Hepatocyte (in vitro differentiated cells): ENCODE results near the gene MSI2. TPM values are rescaled to one million over a fixed set of nuclear protein-coding genes. Genes with fewer than 3 reads are reported as not detected.

ENCODE experiments used
- DNase-seq: peaks from one replicate; pipeline ENCODE4 v3.0.0-alpha.2; 2016; ENCODE audit warnings: low spot score
- H2AFZ ChIP-seq: fragments of 200-600 bp; sonication (generic); 2 replicates; pipeline ENCODE4 v1.6.0; 2016; ENCODE audit warnings: antibody characterized with exemption, mild to moderate bottlenecking
- H3K27ac ChIP-seq: fragments of 200-600 bp; sonication (generic); 2 replicates; pipeline ENCODE4 v1.5.1; 2016; ENCODE audit warnings: mild to moderate bottlenecking
- H3K27me3 ChIP-seq: fragments of 200-600 bp; sonication (generic); 2 replicates; pipeline ENCODE4 v1.6.1; 2016
- H3K36me3 ChIP-seq: fragments of 200-600 bp; sonication (generic); replicated peaks from 2 replicates; pipeline ENCODE4 v1.5.1; 2016; ENCODE audit warnings: low read depth; ENCODE audit not compliant: insufficient read depth
- H3K4me1 ChIP-seq: fragments of 200-600 bp; sonication (generic); 2 replicates; pipeline ENCODE4 v1.5.1; 2016; ENCODE audit warnings: mild to moderate bottlenecking, moderate library complexity; ENCODE audit not compliant: insufficient read depth
- H3K4me2 ChIP-seq: fragments of 200-600 bp; sonication (generic); 2 replicates; pipeline ENCODE4 v1.6.0; 2016
- H3K4me3 ChIP-seq: fragments of 200-600 bp; sonication (generic); 2 replicates; pipeline ENCODE4 v1.5.1; 2016; ENCODE audit warnings: mild to moderate bottlenecking
- H3K79me2 ChIP-seq: fragments of 200-600 bp; sonication (generic); 2 replicates; pipeline ENCODE4 v1.6.0; 2017; ENCODE audit warnings: mild to moderate bottlenecking
- H3K9me2 ChIP-seq: fragments of 200-600 bp; sonication (generic); replicated peaks from 2 replicates; pipeline ENCODE4 v1.6.0; 2017; ENCODE audit warnings: mild to moderate bottlenecking; ENCODE audit not compliant: insufficient read depth
- H3K9me3 ChIP-seq: fragments of 200-600 bp; sonication (generic); 2 replicates; pipeline ENCODE4 v1.5.1; 2016; ENCODE audit warnings: low read depth, mild to moderate bottlenecking
- H4K20me1 ChIP-seq: fragments of 200-600 bp; sonication (generic); 2 replicates; pipeline ENCODE4 v1.6.0; 2016; ENCODE audit warnings: mild to moderate bottlenecking; ENCODE audit not compliant: insufficient read depth, poor library complexity, severe bottlenecking
- EZH2 ChIP-seq: fragments of 200-600 bp; sonication (generic); IDR thresholded peaks from 2 replicates; pipeline ENCODE4 v1.6.1; 2016; ENCODE audit warnings: antibody characterized with exemption, mild to moderate bottlenecking, borderline replicate concordance
- EZH2phosphoT487 ChIP-seq: fragments of 200-600 bp; sonication (generic); IDR thresholded peaks from one replicate; pipeline ENCODE4 v1.6.1; 2018; ENCODE audit warnings: antibody characterized with exemption, mild to moderate bottlenecking, low read depth, moderate library complexity; ENCODE audit not compliant: unreplicated experiment, severe bottlenecking
- WGBS: methylation state at CpG from one replicate; pipeline ENCODE4 v1.1.6; 2016; ENCODE audit warnings: low lambda C conversion rate; ENCODE audit errors: missing lambda C conversion rate; 5-methylcytosine and 5-hydroxymethylcytosine counted together
- polyA plus RNA-seq: library from polyadenylated mRNA; unstranded; fragments of >200 nt; fragmentation: Nextera tagmentation; extraction: Ambion mirVana; gene quantifications from 2 replicates; pipeline ENCODE4 v1.2.1, GENCODE V29; 2016
- total RNA-seq: library from RNA; depleted of rRNA; stranded (reverse); fragments of >200 nt; gene quantifications from 2 replicates; pipeline ENCODE4 v1.2.3, GENCODE V29; 2014
- TF ChIP-seq, protein P1 (sequence below): fragments of 200-600 bp; sonication (generic); IDR thresholded peaks from 2 replicates; pipeline ENCODE4 v1.5.1; 2016; ENCODE audit warnings: antibody characterized with exemption, mild to moderate bottlenecking; ENCODE audit not compliant: poor library complexity

MSI2 gene
- total and polyA plus RNA-seq, 2 experiments from 2014 or later, result 16.1 to 60.6 TPM

DNA sequence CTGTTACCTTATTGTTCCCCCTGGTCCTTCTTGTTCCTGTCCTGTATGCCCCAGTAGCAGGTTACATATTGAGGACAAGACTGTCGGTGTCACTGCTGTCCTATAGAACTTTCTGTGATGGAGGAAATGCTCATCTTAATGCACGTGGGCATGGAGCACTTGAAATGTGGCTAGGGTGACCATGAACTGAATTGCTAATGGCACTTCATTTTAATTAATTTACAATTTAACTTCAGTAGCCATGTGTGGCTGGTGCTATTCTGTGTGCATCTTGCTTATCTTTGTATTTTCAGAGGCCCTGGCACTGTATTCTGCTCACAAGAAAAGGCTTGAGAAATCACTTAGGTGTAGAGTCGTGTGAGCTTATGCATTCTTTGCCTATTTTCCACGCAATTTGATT is 125.2 kb downstream of the MSI2 start:
- WGBS, result 98% methylated on average over 4 of the region's 4 CpGs
- H3K36me3 ChIP-seq, result no peaks in the 10 kb centered on the region
- no peak overlapping the region for H3K27ac ChIP-seq
- H4K20me1 ChIP-seq, result no peaks in the 10 kb centered on the region
- H3K9me2 ChIP-seq, result no peaks in the 10 kb centered on the region
- H2AFZ ChIP-seq, result no peak overlapping the region
- H3K79me2 ChIP-seq, result peaks cover 69% of the 10 kb centered on the region
- no peaks in the 10 kb centered on the region for H3K9me3 ChIP-seq
- DNase-seq, result no peak
- peaks cover 21% of the 10 kb centered on the region for H3K4me1 ChIP-seq
- H3K27me3 ChIP-seq, result no peaks in the 10 kb centered on the region
- H3K4me3 ChIP-seq, result no peak overlapping the region
- TF ChIP-seq, protein P1, sequence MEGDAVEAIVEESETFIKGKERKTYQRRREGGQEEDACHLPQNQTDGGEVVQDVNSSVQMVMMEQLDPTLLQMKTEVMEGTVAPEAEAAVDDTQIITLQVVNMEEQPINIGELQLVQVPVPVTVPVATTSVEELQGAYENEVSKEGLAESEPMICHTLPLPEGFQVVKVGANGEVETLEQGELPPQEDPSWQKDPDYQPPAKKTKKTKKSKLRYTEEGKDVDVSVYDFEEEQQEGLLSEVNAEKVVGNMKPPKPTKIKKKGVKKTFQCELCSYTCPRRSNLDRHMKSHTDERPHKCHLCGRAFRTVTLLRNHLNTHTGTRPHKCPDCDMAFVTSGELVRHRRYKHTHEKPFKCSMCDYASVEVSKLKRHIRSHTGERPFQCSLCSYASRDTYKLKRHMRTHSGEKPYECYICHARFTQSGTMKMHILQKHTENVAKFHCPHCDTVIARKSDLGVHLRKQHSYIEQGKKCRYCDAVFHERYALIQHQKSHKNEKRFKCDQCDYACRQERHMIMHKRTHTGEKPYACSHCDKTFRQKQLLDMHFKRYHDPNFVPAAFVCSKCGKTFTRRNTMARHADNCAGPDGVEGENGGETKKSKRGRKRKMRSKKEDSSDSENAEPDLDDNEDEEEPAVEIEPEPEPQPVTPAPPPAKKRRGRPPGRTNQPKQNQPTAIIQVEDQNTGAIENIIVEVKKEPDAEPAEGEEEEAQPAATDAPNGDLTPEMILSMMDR, result no peak
- no peak for TF ChIP-seq EZH2
- TF ChIP-seq EZH2phosphoT487, result no peak
- no peak overlapping the region for H3K4me2 ChIP-seq

DNA sequence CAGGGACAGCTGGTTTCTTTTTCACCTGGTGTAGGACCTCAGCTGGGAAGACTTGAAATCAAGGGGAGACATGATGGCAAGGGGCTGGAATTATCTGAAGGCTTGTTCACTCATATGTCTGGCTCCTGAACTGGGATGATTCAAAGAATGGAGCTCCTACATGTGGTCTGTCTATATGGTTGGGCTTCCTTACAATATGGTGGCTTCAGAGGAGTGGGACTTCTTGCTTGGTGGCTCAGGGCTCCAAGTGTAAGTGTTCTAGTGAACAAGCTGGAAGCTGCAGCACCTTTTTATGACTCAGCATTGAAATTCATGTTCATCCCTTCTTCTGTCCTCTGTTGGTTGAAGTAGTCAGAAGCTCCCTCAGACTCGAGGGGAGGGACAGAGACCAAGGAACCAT is 127.9 kb downstream of the MSI2 start:
- Histone ChIP-seq H2AFZ (no peak overlapping the region), H4K20me1 (no peaks in the 10 kb centered on the region), H3K27me3 (no peaks in the 10 kb centered on the region), H3K4me2 (no peak overlapping the region), H3K27ac (no peak overlapping the region), H3K36me3 (no peaks in the 10 kb centered on the region), H3K4me1 (peaks cover 10% of the 10 kb centered on the region), H3K9me2 (no peaks in the 10 kb centered on the region), H3K4me3 (no peak overlapping the region), H3K79me2 (peaks cover 73% of the 10 kb centered on the region), H3K9me3 (no peaks in the 10 kb centered on the region)
- DNase-seq, result no peak
- TF ChIP-seq EZH2 (no peak), EZH2phosphoT487 (no peak)
- TF ChIP-seq, protein P1, result no peak
- WGBS, result 100% methylated on average over 1 of the region's 1 CpG

DNA sequence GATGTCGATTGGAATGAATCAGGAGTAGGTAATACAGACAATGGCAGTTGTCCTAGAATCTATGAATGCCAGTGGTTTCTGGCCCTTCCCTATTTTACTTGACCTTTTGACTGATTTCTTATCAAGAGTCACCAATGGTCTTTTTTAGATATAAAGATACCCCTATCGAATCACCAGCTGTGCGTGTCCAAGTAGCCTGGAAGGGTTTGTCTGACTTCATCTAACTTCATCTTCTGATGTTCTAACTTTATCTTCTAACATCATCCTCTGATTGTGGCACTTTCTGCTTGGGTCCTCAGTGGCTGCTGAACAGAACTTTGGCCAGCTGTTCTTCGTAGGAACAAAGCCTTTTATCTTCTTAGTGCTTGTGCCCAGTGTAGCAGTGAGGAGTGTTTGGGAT is 129.7 kb downstream of the MSI2 start:
- H2AFZ ChIP-seq, result no peak overlapping the region
- H3K27ac ChIP-seq, result no peak overlapping the region
- TF ChIP-seq EZH2phosphoT487, result no peak
- TF ChIP-seq, protein P1, result no peak
- TF ChIP-seq EZH2, result no peak
- H4K20me1 ChIP-seq, result no peaks in the 10 kb centered on the region
- no peak overlapping the region for H3K4me2 ChIP-seq
- DNase-seq, result no peak
- no peak overlapping the region for H3K4me3 ChIP-seq
- WGBS, result 94% methylated on average over 4 of the region's 4 CpGs
- no peaks in the 10 kb centered on the region for H3K4me1 ChIP-seq
- H3K36me3 ChIP-seq, result no peaks in the 10 kb centered on the region
- H3K79me2 ChIP-seq, result peaks cover 70% of the 10 kb centered on the region
- H3K9me2 ChIP-seq, result no peaks in the 10 kb centered on the region
- H3K9me3 ChIP-seq, result no peaks in the 10 kb centered on the region
- H3K27me3 ChIP-seq, result no peaks in the 10 kb centered on the region

DNA sequence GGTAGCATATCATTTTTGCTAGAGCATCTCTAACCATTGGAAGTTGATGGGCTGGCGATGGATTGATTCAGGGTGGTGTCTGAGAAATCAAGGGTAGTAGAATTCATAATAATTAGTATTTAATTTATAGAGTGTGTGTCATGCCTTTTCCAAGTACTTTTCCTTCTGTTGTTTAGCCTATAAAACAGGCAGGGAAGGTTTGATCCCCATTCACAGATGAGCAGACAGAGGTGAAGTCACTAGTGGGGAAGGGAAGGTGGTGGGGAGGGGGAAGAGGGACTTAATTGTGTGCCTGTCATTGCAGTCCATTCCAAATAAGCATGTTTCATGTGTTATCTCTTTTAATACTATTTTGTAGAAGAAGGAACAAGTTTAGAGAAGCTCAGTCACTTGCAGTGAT is 131.3 kb downstream of the MSI2 start:
- no peak overlapping the region for H3K4me3 ChIP-seq
- no peak overlapping the region for H3K27ac ChIP-seq
- H3K79me2 ChIP-seq, result peaks cover 63% of the 10 kb centered on the region
- no peak for DNase-seq
- H4K20me1 ChIP-seq, result no peaks in the 10 kb centered on the region
- no peak overlapping the region for H2AFZ ChIP-seq
- 100% methylated on average over 1 of the region's 1 CpG for WGBS
- no peaks in the 10 kb centered on the region for H3K36me3 ChIP-seq
- H3K4me2 ChIP-seq, result no peak overlapping the region
- TF ChIP-seq EZH2phosphoT487 (no peak), EZH2 (no peak)
- TF ChIP-seq, protein P1, result no peak
- no peaks in the 10 kb centered on the region for H3K4me1 ChIP-seq
- H3K9me3 ChIP-seq, result no peaks in the 10 kb centered on the region
- no peaks in the 10 kb centered on the region for H3K27me3 ChIP-seq
- no peaks in the 10 kb centered on the region for H3K9me2 ChIP-seq
